VCaP (cell line): ENCODE results near the gene UQCC5.

Experiments
- H3K27ac ChIP-seq: fragments of 450-650 bp; 2 replicates; pipeline ENCODE4 v1.5.1; 2017
- TF ChIP-seq, protein P1 (sequence below): fragments of 450-650 bp; conservative IDR thresholded peaks from 2 replicates; pipeline ENCODE4 v1.5.1; 2017; ENCODE audit warnings: mild to moderate bottlenecking, moderate library complexity

The UQCC5 gene

DNA sequence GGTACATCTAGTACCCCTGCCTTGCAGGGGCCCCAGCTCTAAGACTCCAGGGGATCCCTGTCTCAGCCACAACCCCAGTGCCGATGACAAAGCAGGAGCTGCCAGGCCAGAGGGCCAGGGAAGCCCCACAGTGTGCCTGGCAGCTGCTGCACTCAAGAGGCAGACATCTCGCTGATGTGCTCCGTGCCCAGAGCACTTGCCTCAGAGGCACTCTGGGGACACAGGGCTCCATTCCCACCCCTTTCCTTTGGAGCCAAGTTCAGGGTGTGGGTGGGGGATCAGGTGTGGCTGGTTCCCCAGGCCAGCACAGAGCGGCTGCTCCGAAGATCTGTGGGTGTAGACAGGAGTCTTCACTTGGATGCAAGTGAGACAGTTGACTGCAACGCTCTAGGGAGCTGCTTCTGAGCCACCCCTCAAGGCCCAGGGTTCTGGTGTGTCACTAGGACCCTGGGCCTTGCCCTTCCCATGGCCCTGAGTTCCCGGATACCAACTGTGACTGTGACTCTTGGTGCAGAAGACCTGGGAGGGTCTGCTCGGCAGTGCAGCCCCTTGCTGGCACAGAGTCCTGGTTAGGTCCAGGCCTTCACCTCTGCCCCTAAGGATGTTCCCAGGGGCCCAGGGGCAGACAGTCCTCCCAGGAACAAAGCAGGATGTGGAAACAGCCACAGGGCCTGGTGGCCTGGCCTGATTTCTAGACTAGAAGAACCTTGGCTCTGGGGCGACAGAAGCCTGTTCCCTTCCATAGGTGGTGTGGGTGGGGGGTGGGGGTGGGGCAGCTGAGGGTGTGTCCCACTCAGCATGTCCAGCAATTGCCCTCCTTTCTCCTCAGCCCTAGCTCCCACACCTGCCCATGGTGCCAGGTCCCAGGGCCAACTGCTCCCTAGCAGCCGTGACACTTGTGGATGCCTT is 5.2 kb upstream of the UQCC5 start:
- H3K27ac ChIP-seq, result no peak overlapping the region
- TF ChIP-seq, protein P1, sequence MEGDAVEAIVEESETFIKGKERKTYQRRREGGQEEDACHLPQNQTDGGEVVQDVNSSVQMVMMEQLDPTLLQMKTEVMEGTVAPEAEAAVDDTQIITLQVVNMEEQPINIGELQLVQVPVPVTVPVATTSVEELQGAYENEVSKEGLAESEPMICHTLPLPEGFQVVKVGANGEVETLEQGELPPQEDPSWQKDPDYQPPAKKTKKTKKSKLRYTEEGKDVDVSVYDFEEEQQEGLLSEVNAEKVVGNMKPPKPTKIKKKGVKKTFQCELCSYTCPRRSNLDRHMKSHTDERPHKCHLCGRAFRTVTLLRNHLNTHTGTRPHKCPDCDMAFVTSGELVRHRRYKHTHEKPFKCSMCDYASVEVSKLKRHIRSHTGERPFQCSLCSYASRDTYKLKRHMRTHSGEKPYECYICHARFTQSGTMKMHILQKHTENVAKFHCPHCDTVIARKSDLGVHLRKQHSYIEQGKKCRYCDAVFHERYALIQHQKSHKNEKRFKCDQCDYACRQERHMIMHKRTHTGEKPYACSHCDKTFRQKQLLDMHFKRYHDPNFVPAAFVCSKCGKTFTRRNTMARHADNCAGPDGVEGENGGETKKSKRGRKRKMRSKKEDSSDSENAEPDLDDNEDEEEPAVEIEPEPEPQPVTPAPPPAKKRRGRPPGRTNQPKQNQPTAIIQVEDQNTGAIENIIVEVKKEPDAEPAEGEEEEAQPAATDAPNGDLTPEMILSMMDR, result no peak

DNA sequence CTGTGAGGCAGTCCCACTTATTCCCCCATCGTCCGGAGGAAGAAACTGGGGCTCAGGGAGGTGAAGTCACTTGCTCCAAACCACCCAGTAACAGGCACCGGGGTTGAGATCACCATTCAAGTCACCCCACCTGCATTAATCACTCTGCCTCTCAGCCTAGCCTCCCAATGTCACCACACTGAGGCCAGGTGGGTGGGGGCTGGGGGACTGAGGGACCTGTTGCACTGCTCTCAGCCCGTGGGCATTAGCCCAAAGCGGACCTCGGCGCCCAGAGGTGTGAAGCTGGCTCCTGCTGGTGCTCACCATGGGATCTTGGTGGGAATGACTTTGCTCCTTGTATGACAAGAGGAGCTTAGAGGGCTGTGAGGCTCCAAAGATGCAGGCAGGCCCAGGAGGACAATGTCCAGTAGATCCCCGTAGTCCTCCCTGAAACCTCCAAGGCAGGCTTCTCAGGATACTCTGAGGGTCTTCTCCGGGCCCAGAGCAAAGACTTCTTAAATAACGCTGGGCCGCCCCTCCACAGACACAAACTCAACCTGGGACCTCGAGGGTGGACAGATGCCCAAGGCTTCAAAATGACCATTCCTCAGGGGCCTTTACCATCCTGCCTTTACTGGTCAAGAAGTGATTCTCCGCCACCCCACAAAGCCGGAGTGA is 4.4 kb upstream of the UQCC5 start:
- H3K27ac ChIP-seq, result peak overlapping the region; percentile 97; the same call in 1 of the 2 replicates
- TF ChIP-seq, protein P1, result no peak

DNA sequence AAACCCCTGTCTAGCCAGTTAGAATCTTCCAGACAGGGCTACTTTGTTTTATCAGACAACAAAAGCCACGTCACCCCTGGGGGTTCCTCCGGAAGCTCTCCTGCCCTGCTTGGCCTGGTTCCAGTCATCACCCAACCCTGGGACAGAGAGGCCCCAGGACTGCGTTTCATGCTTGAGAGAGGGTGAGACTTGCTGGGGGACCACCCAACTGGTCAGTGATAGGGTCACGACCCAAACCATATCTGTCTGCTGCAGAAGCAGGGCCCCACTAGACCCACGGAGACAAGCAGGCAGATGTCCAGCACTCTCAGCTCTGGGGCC is 3.9 kb upstream of the UQCC5 start:
- peak overlapping the region; percentile 97; the same call in 1 of the 2 replicates for H3K27ac ChIP-seq
- TF ChIP-seq, protein P1, result no peak

DNA sequence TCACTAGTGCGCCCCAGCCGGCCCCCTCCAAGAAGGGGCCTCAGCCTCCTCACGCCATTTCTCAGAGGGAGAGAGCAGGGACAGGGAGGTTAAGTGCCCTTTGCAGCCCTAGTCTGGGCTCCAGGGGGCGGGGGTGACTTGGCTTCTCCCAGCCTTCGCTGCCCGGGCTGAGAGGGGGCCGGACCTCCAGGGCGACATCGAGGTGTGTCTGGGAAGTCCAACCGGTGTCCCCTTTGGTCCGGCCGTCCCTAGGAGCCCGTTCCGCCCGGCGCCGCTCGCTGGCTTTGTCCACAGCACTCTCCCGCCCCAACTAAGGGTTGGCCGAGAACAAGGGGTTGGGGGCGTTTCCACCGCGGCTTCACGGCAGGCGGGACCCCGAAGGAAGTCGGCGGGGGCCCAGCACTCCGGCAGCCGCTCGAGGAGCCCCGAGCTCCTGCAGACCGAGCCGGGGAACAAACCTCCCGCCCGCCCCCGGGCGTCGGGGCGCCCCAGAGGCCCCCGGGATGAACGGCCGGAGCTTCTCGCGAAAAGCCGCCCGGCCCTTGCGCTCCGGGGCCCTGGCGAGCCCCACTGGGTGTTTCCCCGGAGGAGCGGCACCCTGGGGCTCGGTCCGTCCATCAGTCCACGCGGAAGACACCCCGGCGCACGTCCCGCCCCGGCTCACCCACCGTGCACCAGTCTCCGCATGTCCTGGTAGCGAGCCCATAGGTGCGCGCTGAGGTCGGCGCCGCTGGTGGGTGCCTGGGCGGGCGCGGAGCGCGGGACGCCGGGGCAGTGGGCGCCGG is 3.4 kb upstream of the UQCC5 start:
- peak overlapping the region; percentile 97 for H3K27ac ChIP-seq
- TF ChIP-seq, protein P1, result no peak

DNA sequence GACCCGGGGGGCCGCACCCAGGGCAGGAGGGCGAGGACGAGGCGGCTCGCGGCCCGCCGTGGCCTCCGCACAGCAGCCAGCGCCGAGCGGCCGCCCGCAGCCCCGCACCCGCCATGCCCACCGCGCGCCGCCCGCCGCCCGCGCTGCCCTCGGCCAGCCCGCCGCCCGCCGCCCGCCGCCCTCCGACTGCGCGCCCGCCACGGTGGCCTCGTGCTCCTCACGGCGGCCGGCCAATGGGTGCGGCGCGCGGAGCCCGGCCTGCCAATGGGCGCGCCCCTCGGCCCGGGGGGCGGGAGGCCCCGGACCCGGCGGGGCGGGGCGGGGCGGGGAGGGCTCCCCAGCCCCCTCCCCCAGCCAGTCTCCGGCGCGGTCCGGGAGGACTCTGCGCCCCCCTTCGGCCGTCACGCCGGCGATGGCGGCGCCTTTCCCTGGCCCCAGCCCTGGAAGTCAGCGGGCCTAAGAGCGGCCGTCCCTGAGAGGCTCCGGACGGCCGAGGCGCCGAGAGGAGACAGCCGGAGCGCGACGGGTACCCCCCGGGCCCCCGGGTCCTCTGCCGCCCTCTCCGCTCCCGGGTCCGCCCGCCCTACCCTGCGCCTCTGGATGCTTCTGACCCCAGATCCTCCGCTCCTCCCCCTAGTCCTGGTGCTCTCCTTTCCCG is 2.7 kb upstream of the UQCC5 start, which contains the start of gene NT5DC2:
TSS of gene NT5DC2 (minus strand) at position 235 of the 658 bp plus-strand sequence. CDS start at position 115, 120 bp downstream.
- peak within 1 kb of the TSS; percentile 97 for H3K27ac ChIP-seq
- TF ChIP-seq, protein P1, result no peak

DNA sequence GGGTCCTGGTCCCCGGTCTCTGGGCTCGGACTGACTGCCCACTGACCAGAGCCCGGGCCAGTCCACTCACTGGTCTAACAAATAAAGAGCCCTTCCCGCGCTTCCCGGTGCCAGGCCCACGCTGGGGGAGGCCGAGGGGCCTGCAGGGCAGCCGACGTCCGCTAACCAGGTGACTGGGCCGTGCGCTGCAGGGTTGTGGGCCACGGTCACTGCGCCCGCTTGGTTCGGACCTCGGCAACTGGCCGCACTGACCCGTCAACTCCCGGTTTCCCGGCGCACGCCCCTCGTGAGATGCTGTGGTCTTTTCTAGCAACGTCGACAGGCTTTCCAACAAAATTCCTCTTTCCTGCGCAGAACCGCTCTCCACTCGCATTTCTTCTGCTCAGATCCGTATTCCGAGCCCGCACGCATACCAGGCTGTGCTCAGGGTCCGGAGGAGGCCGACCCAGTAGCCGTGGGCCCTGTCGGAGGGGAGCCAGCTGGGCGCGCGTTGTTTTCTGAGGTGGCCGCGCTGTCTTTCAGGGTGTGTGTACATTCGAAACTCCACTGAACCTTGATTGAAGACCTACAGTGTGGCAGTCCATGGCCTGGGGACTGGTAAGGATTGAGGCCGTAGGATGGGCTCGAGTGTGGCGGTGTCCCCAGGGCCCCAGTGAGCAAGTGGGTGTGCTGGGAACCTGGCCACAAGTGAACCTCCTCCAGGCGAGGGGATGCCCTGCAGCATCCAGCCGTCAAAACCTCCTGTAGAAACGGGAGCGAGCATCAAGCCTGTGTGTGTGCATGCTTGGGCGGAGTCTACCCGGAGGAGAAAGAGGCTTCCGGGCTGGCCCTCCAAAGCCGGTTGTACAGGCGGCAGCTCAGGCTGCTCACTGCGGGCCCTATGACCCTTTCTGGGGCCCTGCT is 1.9 kb upstream of the UQCC5 start:
- peak overlapping the region; percentile 97 for H3K27ac ChIP-seq
- TF ChIP-seq, protein P1, result no peak
